Posterior cingulate gyrus (tissue), 11 donors: Measurements from ENCODE around the gene MST1.
A peak's percentile ranks its signal among the peaks of the same experiment; 100 is the strongest.

ENCODE experiments used
- DNase-seq, 10 donors: peaks; one replicate each; pipeline versions ENCODE4 v3.0.0 to v3.0.0-alpha.2; 2020 to 2021; ENCODE audit warnings: mixed read lengths in 3 of 10
- intact Hi-C: fragments of 100-400 bp; cut with DNase I; formaldehyde crosslinking; loops from one replicate; pipeline ENCODE4 v1.15.1; 2023

Gene MST1

GRCh38 chr3:49689046-49689907 lies at the start of gene MST1, which contains the start of gene RNF123:
Gene MST1, minus strand, starts transcription at chr3:49689474. Its CDS starts 783 bp downstream, at chr3:49688691.
Gene RNF123, plus strand, starts transcription at chr3:49689557. Its CDS starts 1,609 bp downstream, at chr3:49691166.
- DNase-seq: peak; percentile 74 to 96 (median 82)
- intact Hi-C loops: no loop called here

GRCh38 chr3:49738067-49738713 lies 48.9 kb upstream of the MST1 start:
- intact Hi-C loops: no loop called here
- DNase-seq: no peak

- DNase-seq: no peak
- intact Hi-C loops: no loop called here
Measured at GRCh38 chr3:49734752-49735151, 45.5 kb upstream of the MST1 start.

- intact Hi-C loops: no loop called here
- no peak for DNase-seq
Measured at GRCh38 chr3:49733551-49733950, 44.3 kb upstream of the MST1 start.

- intact Hi-C loops: no loop called here
- no peak for DNase-seq
Measured at GRCh38 chr3:49732597-49732996, 43.3 kb upstream of the MST1 start.

GRCh38 chr3:49729966-49730609 lies 40.8 kb upstream of the MST1 start:
- DNase-seq: peak in 1 of 10 donors; percentile 53
- intact Hi-C loops: loop anchor here (10.0 kb wide), 1 partner anchor 105 kb away; no protein-coding TSS in a partner anchor

GRCh38 chr3:49727924-49728361 lies 38.7 kb upstream of the MST1 start:
- intact Hi-C loops: loop anchor here (10.0 kb wide), 1 partner anchor 107 kb away; no protein-coding TSS in a partner anchor
- peak in 3 of 10 donors; percentile 6 to 81 (median 78) for DNase-seq

GRCh38 chr3:49727154-49727923 lies 38.1 kb upstream of the MST1 start:
- DNase-seq: peak in 2 of 10 donors; percentile 72 to 74

GRCh38 chr3:49725906-49726681 lies 36.8 kb upstream of the MST1 start:
- intact Hi-C loops: loop anchor here (10.0 kb wide), 1 partner anchor 109 kb away; no protein-coding TSS in a partner anchor
- DNase-seq: peak in 2 of 10 donors; percentile 38 to 50

More at GRCh38 chr3:49727154-49727923, 38.1 kb upstream of the MST1 start:
- intact Hi-C loops: loop anchor here (10.0 kb wide), 1 partner anchor 107 kb away; no protein-coding TSS in a partner anchor

GRCh38 chr3:49724586-49724985 lies 35.3 kb upstream of the MST1 start:
- DNase-seq: peak in 3 of 10 donors; percentile 55 to 75 (median 69)
- intact Hi-C loops: loop anchor here (5.0 to 10.0 kb wide), 3 partner anchors 63 to 110 kb away; partner anchors contain the start of genes INKA1 and IP6K1

- intact Hi-C loops: loop anchor here (5.0 to 10.0 kb wide), 3 partner anchors 63 to 111 kb away; partner anchors contain the start of genes INKA1 and IP6K1
- DNase-seq: peak; percentile 92 to 100 (median 97)
Measured at GRCh38 chr3:49723628-49724551, 34.6 kb upstream of the MST1 start, which contains the start of gene GMPPB. Gene GMPPB, minus strand, starts transcription at chr3:49723951. Its CDS starts 225 bp downstream, at chr3:49723726.

- intact Hi-C loops: loop anchor here (5.0 to 10.0 kb wide), 3 partner anchors 64 to 112 kb away; partner anchors contain the start of genes INKA1 and IP6K1
- DNase-seq: peak in 8 of 10 donors; percentile 33 to 93 (median 68)
Measured at GRCh38 chr3:49723296-49723627, 34.0 kb upstream of the MST1 start.

- intact Hi-C loops: loop anchor here (5.0 to 10.0 kb wide), 3 partner anchors 64 to 112 kb away; partner anchors contain the start of genes INKA1 and IP6K1
Measured at GRCh38 chr3:49722896-49723295, 33.6 kb upstream of the MST1 start.

GRCh38 chr3:49721896-49722781 lies 32.9 kb upstream of the MST1 start:
- intact Hi-C loops: loop anchor here (5.0 to 10.0 kb wide), 3 partner anchors 65 to 113 kb away; partner anchors contain the start of genes INKA1 and IP6K1
- peak in 3 of 10 donors; percentile 73 to 82 (median 74) for DNase-seq

More at GRCh38 chr3:49722896-49723295, 33.6 kb upstream of the MST1 start:
- peak in 3 of 10 donors; percentile 37 to 78 (median 72) for DNase-seq

- DNase-seq: peak in 2 of 10 donors; percentile 82 to 85
- intact Hi-C loops: loop anchor here (5.0 to 10.0 kb wide), 3 partner anchors 66 to 113 kb away; partner anchors contain the start of genes INKA1 and IP6K1
Measured at GRCh38 chr3:49721596-49721895, 32.3 kb upstream of the MST1 start.
